ENCODE results near the gene SDF4. TPM values are rescaled to one million over a fixed set of nuclear protein-coding genes. Genes with fewer than 3 reads are reported as not detected.

SDF4 gene
- total RNA-seq, 1 experiment from 2014 or later, result 74.4 TPM

DNA sequence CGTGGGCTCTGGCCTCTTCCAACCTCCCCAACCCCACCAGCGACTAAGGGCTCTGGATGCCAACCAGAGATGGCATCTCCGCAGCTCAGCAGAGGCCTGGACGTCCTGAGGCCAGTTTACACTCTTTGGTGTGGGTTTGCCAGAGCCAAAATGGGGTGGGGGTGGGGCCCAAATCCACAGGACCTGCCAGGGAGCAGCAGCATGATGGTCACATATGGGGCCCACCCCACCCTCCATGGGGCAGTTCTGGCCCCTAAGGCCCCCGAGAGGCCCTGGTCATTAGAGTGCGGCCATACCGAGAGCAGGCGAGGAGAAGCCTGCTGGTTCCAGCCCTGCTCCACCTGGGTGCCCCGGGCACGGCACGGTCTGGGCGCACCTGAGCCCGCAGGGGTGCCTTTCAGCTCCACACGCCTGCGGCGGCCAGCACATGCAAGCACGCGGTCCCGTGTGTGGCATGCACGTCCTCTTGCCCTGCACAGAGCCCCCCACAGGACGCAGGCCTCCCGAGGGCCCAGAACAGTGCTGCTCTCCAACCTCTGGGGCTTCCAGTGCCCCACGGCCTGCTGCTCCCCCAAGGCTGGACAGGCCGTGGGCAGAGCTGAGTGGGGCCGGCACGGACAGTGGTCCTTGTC lies 9.9 kb upstream of the SDF4 start:
- no peak for DNase-seq (ENCODE audit: low read depth)

DNA sequence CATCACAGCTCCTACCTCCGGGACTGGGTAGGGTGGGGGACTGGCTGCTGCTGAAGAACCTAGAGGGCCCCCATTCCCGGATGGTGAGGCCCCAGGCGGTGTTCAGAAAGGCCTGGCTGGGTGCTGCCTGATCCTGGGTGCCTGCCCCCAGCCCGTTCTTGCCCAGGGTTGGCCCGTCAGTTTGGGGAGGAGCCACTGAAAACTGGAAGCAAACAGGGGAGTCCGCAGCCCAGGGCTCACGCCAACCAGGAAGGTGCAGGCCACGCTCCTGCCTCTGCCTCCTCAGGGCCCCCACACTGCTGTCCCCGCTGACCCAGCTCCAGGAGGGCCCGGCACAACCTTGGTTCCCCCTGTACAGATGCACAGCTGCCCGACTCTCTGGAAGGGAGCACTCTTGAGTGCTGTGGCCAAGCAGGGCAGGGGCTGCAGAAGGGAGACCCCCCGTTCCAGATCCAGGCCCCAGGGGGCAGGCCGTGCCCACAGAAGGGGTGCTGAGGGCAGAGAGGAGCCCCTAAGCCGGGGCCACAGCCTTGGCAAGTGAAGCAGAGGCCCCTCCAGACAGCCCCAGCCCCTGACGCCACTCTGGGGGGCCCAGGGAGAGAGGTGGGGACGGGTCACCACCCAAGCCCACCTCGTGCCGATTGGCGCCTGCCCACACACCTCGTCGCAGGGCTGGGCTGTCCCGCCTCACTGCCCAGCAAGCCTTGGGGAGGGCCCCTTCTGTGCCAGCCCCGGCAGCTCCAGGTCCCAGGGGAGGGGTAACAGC lies 9.2 kb upstream of the SDF4 start:
- DNase-seq (ENCODE audit: low read depth), result no peak

DNA sequence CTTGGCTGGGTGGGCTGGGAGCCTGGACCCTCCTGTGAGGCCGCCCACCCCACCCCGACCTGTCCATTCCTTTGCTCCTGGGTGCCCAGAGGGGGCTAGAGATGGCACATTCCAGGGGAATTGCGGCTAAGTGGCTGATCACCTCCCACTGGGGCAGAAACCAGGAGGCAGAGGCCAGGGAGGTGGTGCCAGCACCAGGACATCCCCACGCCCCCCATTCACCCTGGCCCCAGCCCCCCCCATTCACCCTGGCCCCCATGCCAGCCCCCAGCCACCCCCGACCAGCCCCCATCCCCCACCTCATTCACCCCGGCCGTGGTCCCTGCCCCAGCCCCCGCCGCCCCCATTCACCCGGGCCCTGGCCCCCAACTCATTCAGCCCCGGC lies 8.5 kb upstream of the SDF4 start:
- no peak for DNase-seq (ENCODE audit: low read depth)

DNA sequence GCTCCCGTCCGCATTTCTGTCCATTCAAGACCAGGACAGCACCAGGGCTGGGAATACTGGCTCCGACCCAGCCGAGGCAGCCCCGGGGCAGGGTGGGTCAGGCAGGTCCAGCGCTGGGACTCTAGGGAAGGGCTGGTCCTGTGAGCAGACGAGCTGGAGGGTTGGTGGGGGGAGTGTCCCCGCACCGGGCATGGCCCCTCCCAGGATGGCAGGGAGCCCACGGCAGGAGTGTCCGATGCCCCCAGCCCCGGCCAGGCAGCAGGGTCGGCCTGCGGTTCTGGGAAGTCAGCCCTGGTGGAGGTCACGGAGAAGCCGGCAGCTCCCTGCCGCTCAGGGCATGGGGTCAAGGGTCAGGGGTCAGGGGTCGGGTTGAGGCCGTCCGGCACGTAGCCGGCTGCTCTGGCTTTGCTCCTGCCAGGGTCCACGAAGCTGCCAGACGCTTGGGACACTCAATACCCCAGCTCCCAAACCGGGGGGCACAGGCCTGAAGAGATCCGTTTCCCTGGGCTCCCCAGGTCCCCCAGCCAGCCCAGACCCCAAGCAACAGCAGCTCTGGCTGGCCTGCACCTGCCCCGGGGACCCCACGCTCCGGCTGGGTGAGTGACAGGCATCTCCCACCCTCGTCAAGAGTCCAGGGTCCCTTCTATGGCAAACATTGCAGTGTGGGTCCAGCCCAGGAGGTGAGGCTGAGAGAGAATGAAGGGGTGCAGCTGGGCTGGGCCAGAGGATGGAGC lies 8.0 kb upstream of the SDF4 start:
- DNase-seq (ENCODE audit: low read depth), result peak; percentile 22

DNA sequence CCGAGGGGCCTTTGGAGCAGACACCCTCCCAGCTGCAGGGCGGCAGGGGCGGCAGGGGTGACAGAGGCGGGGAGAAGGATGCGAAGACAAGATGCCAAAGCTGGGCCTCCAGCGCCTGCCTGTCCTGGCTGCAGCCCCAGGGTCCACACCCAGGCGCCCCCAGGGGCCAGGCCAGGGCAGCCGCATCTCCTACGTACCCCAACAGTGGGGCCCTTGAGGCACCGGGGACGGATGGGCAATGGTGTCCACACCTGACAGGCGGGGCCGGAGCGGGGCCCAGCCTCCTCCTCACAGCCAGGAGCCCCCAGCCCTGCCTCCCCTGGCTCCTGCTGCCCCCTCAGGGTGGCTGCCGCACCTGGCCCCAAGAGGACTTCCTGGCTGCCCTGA lies 7.4 kb upstream of the SDF4 start:
- no peak for DNase-seq (ENCODE audit: low read depth)

DNA sequence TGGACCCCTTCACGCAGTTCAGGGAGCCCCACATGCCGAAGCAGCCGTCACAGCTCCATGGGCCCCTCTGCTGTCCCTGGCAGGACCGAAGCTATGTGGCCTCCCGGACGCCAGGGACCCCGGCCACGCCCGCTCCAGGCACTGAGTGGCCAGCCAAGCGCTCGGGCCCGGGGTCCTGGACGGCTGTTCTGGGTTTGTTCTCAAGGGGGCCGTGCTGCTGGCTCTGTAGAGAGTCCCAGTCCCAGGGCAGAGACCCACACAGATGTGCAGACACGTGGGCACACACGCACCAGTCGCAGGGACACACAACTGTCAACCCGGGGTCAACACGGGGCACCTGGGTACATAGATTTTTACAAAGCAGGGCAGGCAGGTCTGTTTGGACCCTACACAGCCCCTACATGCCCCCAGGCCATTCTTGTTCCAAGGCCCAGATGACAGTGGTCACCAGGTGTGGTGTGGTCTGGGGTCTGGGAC lies 6.9 kb upstream of the SDF4 start:
- no peak for DNase-seq (ENCODE audit: low read depth)

DNA sequence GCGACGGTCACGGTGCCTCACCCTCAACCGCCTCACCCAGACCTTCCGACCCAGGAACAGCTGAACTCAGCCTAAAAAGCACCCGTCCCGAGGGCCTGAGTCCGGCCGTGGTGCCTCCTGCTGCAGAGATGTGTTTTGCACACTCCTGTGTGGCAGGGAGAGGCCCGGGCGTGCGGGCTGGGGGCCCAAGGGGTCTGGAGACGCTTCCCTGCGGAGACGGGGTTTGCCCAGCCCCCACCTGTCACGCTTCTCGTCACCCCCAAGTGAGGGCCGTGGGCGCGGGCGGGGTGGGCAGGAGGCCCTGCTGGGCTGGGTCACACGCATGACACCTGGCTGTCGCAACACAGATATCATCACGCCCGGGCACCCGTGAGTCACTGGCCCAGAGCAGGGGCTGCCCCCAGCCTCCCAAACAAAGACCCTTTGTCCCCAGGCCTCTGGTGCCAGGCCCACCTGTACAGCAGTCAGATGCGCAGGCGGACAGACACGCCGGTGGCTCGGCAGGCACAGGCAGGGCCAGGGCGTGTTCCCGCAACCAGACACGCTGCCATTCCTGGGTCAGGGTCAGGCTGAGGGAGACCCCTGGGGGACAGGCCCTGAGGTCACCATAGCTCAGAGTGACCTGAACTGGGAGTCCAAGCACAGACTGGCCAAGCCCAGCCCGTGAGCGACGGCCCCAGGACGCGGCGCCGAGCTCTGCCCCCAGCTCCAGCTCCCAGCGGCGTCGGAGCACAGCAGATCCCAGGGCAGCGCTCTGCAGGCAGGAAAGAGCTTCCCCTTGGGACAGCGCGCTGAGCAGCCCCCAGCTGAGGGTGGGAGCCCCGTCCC lies 6.3 kb upstream of the SDF4 start:
- no peak for DNase-seq (ENCODE audit: low read depth)

DNA sequence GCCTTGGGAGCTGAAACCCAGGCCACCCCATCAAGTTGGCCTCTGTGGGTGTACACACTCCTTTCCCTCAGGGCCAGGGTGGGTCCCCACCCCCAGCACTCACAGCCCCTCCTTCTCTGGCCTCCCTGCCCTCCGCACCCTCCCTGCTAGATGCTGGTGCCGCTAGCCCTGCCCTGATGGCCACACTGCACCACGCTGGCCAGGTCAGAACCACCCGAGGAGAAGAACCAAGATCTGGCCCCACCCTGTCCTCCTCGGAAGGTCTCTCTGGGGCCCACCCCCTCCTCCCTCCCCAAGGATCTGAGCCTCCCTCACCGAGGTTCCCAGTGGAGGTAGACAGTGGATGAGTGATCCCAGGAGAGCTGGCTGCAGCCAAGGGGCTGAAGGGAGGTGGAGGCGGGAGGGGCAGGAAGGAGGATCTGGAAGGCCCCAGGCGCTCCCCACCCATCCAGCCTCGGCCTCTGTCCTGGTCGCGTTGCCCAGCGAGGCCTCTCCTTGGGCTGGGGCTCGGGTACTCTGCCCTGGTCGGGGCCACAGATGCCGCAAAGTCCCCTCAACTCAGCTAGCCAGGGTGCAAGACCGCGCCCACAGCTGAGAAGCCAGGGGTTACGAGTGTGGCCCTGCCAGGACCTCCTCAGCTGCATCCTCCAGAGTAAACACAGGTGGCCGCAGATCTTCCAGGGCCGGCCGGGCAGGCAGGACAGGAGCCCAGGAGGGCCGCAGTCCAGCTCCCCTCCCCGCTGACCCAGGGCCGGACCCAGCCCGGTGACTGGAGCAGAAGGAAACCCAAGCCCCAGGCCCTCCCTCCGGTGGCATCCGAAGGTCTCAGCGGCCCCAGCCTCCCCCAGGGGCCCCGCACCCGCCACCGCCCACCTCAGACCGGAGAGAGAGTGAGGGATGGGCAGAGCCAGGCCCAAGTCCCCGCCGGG lies 5.4 kb upstream of the SDF4 start:
- no peak for DNase-seq (ENCODE audit: low read depth)

DNA sequence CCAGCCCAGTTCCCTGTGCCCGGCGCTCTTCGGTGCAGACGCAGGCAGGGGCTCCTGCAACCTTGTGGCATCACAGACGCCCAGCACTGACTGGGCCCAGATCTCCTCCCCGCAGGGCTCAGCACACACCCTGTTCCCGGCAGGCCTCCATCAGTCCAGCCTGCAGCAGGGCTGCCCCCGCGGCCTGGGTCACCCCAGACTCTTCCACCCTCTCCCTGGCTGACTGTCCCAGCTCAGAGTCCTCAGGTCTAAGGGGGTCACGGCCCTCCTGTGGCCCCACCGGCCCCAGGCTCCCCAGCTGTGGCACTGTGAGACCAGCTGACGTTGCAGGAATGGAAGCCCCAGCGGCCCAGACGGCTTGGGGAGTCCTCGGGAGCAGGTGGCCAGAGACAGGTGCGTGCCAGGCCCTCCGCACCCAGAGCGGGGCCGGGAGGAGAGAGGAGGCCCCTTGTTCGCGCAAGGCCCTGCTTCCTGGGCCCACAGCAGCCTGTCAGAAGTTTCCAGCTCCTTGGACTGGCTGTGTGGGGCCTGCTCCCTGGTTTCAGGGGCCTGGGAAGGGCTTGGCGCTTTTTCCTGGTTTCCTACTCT lies 4.5 kb upstream of the SDF4 start:
- no peak for DNase-seq (ENCODE audit: low read depth)

DNA sequence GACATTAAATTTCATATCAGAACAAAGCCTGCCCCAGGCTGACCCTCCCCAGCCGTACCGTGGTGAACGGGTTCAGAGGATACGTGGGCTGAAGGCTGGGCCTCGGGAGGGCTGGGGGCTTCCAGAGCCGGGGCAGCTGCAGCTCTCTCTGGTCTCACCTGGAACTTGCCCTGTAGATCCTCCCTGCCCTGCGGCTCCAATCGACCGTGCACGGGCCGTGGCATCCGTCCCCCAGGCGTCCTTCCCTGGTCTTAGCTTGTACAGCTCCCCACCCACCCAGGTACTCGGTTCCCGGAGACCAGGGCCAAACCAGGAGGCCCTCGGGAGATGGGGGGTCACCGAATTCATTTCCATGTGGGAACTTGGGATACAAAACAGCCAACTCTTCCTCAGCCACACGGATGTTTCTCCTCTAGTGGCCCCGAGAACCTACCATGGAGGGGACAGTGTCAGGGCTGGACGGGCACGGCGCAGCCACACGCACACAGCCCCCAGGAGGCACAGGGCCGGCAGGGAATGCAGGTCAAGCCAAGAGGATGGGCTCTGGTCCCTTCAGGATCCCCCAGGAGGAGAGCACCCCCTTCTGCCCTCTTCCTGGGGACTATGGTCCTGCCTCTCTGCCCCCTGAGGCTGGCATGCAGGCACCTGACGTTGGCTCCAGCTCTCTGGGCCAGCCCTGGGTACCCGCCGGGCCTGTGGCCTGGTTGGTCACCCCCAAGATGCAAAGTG lies 3.4 kb upstream of the SDF4 start:
- no peak for DNase-seq (ENCODE audit: low read depth)

DNA sequence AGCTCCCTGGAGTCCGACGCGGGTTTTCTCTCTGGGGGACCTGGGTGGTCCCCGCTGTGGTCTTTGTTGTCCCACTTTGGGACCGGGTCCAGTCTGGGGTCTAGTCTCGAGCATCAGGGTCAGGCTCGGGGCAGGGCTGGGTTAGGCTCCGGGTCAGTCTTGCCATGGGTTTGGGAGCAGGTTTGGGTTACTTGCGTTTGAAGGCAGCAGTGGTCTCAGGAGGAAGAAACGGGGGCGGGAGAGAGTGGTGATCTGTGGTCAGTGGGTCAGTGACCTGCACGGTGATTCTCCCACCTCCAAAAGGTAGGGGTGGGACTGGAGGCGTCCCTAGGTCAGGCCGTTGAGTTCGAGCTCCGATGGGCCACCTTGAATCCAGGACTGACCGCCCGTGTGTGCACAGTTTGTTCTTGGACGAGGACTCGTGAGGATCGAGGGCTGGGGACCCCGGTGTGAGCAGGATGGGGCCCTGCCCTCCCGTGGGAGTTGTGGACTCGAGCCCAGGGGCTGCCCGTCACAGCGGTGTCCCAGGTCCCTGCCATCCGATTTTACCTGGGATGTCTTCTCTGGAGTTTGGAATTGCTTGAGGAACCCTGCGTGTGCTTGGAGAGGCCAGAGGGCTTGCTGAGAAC lies 2.5 kb upstream of the SDF4 start:
- DNase-seq (ENCODE audit: low read depth), result no peak

DNA sequence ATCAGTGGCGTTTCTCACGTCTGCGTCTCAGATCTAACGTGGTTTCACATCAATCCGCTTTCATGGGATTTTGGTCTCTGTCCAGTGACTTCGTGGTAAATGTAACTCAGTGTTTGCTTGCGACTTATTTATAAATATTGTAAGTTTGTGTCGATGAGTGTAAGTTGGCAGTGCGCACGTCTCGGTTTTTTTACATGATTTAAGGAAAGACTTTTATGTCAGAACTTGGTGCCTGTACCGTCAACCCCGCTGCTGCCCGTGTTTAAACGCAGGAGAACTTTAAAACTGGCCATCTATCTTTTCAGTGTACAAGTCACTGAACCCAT lies 1.7 kb upstream of the SDF4 start:
- no peak for DNase-seq (ENCODE audit: low read depth)

DNA sequence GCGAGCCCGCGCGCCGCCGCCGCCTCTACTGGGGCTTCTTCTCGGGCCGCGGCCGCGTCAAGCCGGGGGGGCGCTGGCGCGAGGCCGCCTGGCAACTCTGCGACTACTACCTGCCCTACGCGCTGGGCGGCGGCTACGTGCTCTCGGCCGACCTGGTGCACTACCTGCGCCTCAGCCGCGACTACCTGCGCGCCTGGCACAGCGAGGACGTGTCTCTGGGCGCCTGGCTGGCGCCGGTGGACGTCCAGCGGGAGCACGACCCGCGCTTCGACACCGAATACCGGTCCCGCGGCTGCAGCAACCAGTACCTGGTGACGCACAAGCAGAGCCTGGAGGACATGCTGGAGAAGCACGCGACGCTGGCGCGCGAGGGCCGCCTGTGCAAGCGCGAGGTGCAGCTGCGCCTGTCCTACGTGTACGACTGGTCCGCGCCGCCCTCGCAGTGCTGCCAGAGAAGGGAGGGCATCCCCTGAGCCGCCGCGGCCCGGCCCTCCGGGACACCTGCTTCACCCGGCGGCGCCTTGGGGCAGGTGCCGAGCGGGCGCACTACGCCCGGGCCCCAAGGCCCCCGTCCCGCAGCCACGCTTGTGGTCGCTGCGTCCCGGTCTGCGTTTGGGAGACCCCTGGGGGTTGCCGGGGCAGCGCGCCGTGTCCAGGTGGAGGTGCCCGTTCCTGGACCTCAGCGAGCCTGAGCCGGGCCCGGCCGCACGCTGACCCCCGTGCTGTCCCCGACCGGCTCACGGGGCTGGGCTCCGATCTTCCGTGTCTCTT lies 1.2 kb upstream of the SDF4 start:
- no peak for DNase-seq (ENCODE audit: low read depth)

DNA sequence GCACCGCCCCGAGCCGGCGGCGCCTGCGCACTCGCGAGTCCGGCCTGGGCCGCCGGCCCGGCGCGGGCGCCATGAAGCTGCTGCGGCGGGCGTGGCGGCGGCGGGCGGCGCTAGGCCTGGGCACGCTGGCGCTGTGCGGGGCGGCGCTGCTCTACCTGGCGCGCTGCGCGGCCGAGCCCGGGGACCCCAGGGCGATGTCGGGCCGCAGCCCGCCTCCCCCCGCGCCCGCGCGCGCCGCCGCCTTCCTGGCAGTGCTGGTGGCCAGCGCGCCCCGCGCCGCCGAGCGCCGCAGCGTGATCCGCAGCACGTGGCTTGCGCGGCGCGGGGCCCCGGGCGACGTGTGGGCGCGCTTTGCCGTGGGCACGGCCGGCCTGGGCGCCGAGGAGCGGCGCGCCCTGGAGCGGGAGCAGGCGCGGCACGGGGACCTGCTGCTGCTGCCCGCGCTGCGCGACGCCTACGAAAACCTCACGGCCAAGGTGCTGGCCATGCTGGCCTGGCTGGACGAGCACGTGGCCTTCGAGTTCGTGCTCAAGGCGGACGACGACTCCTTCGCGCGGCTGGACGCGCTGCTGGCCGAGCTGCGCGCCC lies 501 bp upstream of the SDF4 start, which contains the start of gene B3GALT6:
Gene B3GALT6 (plus strand): TSS at position 30 of the 588 bp plus-strand sequence. CDS start 42 bp downstream, at position 72.
- no peak for DNase-seq (ENCODE audit: low read depth)

DNA sequence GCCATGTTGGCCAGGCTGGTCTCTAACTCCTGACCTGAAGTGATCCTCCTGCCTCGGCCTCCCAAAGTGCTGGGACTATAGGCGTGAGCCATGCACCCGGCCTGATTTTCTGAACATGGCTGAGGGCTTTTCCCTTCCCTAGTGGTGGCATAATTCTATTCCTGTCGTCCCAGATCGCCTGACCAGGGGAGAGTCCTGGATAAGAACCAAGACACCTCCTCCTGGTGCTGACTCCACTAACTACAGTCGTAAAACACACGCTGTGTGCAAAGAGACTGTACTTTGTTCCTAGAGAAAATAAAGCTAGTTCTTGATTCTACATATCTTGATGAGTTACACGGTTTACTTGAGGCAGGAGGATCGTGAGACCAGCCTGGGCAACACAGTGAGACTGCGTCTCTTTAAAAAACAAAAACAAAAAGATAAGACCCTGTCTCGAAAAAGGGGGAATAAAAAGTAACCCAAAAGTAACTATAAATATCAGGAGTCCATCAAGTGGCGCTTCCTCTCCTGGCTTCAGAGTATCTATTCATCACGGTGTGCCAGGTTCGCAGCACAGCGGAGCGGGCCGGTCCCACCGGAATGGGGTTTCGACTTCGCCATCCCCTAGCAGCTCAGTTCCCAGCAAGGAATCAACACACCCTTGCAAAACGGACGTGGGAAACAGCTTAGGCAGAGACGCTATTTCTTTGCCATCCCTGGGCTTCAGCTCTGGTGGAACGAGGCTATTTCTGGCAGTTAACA lies 973 bp downstream of the SDF4 start:
- DNase-seq (ENCODE audit: low read depth), result peak; percentile 69

DNA sequence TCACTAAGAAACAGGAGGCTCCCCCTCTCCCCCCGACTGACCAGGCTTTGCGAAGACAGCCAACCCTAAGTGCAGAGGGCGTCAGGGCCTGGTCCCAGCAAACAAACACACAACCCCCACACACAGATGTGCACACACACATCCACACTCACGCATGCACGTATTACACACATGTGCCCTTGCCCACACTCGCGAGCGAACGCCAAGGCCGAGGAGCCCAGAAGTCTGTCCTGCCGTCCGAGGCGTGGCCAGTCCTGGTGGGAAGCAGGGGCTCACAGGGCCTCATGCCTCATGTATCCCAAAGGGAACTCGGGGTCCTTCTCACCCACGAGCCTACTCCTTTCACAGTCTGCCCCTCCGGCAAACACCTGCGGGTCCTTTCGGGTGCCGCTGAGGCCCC lies 2.0 kb downstream of the SDF4 start:
- DNase-seq (ENCODE audit: low read depth), result no peak

DNA sequence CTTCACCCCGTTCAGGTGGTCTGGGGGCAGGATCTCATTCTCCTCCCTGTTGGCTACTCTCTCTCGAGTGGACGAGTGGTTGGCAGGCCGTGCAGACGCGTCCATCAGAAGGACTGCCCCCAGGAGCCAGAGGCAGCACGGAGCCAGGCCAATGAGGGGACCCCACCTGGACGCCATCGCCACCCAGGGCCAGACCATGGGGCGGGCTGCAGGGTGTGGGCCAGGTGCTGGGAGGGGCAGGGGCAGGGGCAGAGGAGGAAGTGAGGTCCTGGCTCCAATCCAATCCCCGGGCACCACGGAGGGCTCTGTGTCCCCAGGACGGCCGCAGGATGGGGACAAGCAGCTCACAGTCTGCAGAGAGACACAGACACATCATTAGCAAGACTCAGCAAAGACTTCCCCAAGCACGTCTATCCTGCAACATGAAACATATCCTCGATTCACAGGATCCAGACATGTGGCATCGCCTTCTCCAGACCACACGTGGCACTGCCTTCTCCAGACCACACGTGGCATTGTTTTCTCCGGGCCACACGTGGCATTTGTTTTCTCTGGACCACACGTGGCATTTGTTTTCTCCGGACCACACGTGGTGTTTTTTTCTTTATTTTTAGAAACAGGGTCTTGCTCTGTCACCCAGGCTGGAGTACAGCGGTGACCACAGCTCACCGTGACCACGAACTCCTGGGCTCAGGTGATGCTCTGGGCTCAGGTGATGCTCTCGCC lies 3.0 kb downstream of the SDF4 start:
- no peak for DNase-seq (ENCODE audit: low read depth)
